Lower lobe of right lung (tissue), 2 donors: Measurements from ENCODE around the gene MAN2A2. TPM values are rescaled to one million over a fixed set of nuclear protein-coding genes. Genes with fewer than 3 reads are reported as not detected.
"Not testable (repeated sequence)": the region's sequence is repeated elsewhere in the genome, so short reads cannot be mapped to it uniquely, and the experiment has no call there.

Source experiments
- ATAC-seq, 2 donors: fragments of 200-7000 bp; cut with Tn5 transposase; one replicate each; pipeline ENCODE4 v1.9.1; 2020 to 2022; ENCODE audit warnings: mild to moderate bottlenecking in 2 of 2, moderate library complexity in 2 of 2
- DNase-seq: peaks from one replicate; pipeline ENCODE4 v3.0.0-alpha.2; 2020
- H3K27ac ChIP-seq: fragments of 200-600 bp; one replicate; pipeline ENCODE4 v1.8.0; 2022
- H3K27me3 ChIP-seq: fragments of 200-600 bp; one replicate; pipeline ENCODE4 v1.8.0; 2022; ENCODE audit warnings: low read depth
- H3K36me3 ChIP-seq: fragments of 200-600 bp; one replicate; pipeline ENCODE4 v1.8.0; 2022; ENCODE audit warnings: mild to moderate bottlenecking
- H3K4me1 ChIP-seq: fragments of 200-600 bp; one replicate; pipeline ENCODE4 v1.8.0; 2022
- H3K4me3 ChIP-seq: fragments of 200-600 bp; one replicate; pipeline ENCODE4 v1.8.0; 2022; ENCODE audit warnings: mild to moderate bottlenecking
- H3K9me3 ChIP-seq: fragments of 200-600 bp; one replicate; pipeline ENCODE4 v1.8.0; 2022
- CTCF ChIP-seq: fragments of 200-600 bp; IDR thresholded peaks from one replicate; pipeline ENCODE4 v1.8.0; 2022; ENCODE audit warnings: antibody characterized with exemption, mild to moderate bottlenecking
- intact Hi-C: fragments of 100-400 bp; cut with DNase I; formaldehyde crosslinking; loops from one replicate; pipeline ENCODE4 v1.11.0; 2022
- total RNA-seq: library from RNA; stranded (reverse); fragmentation: NEBNext Ultra II Directional; extraction: Animal tissue kit (Norgen Biotek cat#: 25700); gene quantifications from one replicate; pipeline ENCODE4 v1.2.1, GENCODE V29; 2021
- donor health status: DM: no; HTN: yes; CAD: no; lungs with severe emphysema.

MAN2A2 gene
- total RNA-seq, 1 donor from 2014 or later = 96.9 TPM

- DNase-seq (no peak), ATAC-seq (no peak)
- Histone ChIP-seq H3K4me1 (no peaks in the 10 kb centered on the region), H3K27me3 (no peaks in the 10 kb centered on the region), H3K4me3 (no peak overlapping the region), H3K36me3 (peaks cover 52% of the 10 kb centered on the region), H3K27ac (no peak overlapping the region), H3K9me3 (no peaks in the 10 kb centered on the region)
- TF ChIP-seq CTCF = no peak
- intact Hi-C loops = no loop called here
These were observed 18.8 kb downstream of the MAN2A2 start for GRCh38 chr15:90921887-90922286.

- H3K27ac ChIP-seq, intact Hi-C loops, H3K9me3 ChIP-seq, DNase-seq, H3K27me3 ChIP-seq, H3K4me1 ChIP-seq, ATAC-seq, H3K4me3 ChIP-seq: not testable (repeated sequence)
- H3K36me3 ChIP-seq = peaks cover 43% of the 10 kb centered on the region
These were observed 19.7 kb downstream of the MAN2A2 start for GRCh38 chr15:90922712-90923322.

GRCh38 chr15:90924375-90924774, 21.3 kb downstream of the MAN2A2 start:
- no peak for TF ChIP-seq CTCF
- intact Hi-C loops = no loop called here
- Histone ChIP-seq H3K9me3 (no peaks in the 10 kb centered on the region), H3K4me3 (no peak overlapping the region), H3K27me3 (no peaks in the 10 kb centered on the region), H3K27ac (no peak overlapping the region), H3K4me1 (peaks cover 10% of the 10 kb centered on the region), H3K36me3 (peaks cover 27% of the 10 kb centered on the region)
- ATAC-seq = no peak
- no peak for DNase-seq

- ATAC-seq, H3K27me3 ChIP-seq: not testable (repeated sequence)
These were observed 23.7 kb downstream of the MAN2A2 start for GRCh38 chr15:90926766-90927165.

GRCh38 chr15:90928106-90928505, 25.0 kb downstream of the MAN2A2 start:
- H3K4me3 ChIP-seq, intact Hi-C loops, H3K27me3 ChIP-seq, H3K36me3 ChIP-seq, DNase-seq, H3K9me3 ChIP-seq, H3K27ac ChIP-seq, ATAC-seq: not testable (repeated sequence)
- peaks cover 36% of the 10 kb centered on the region for H3K4me1 ChIP-seq

More at GRCh38 chr15:90926766-90927165, 23.7 kb downstream of the MAN2A2 start:
- DNase-seq, H3K4me3 ChIP-seq, H3K27ac ChIP-seq, intact Hi-C loops, H3K36me3 ChIP-seq, H3K9me3 ChIP-seq: not testable (repeated sequence)
- H3K4me1 ChIP-seq = peaks cover 28% of the 10 kb centered on the region

GRCh38 chr15:90929246-90930019, 26.3 kb downstream of the MAN2A2 start:
- Histone ChIP-seq H3K27ac (peak overlapping the region; percentile 96), H3K9me3 (no peaks in the 10 kb centered on the region), H3K27me3 (no peaks in the 10 kb centered on the region), H3K4me1 (peaks cover 45% of the 10 kb centered on the region), H3K4me3 (peak overlapping the region; percentile 93), H3K36me3 (no peaks in the 10 kb centered on the region)
- DNase-seq (no peak), ATAC-seq (no peak)
- intact Hi-C loops = no loop called here
- no peak for TF ChIP-seq CTCF
